HG03139 (cell line): ENCODE results near the gene PDCL2.
"Not testable (repeated sequence)": the region's sequence is repeated elsewhere in the genome, so short reads cannot be mapped to it uniquely, and the experiment has no call there.

Experiments used
- ATAC-seq: cut with Tn5 transposase; IDR thresholded peaks from one replicate; pipeline ENCODE4 v1.9.1; 2021; ENCODE audit not compliant: unreplicated experiment

Gene PDCL2

DNA sequence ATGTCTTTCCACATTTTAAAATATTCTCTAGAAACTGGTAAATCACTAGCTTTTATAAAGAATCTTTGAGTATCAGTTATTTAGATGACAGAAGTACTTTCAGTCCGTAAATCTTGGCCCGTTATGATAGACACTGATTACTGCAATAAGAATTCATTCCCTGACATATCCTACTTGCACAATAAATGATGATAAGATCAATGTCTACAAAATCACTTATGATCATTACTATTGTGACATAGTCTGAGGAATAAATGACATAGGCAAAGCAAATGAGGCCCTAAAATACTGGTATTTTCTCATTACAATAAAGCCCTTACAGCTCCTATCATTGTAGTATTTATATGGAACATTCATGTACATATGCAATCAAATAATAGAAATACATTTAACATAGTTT is 6.6 kb upstream of the PDCL2 start:
- ATAC-seq: no peak

DNA sequence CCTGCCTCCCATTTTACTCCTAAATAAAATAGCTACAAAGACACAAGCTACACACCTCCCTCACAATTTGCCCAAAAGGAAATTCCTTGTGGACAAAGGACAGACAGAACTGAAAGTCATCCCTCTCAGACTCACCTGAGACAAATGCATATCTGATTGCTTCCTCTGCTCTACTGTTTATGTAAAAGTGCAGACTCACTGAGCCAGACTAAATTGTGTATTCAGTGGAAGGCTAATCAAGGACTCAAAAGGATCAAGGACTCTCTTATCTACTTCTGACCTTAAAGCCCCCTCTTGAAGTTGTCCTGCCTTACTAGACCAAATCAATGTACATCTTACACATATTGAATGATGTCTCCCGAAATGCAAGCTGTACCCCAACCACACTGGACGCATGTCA is 3.9 kb downstream of the PDCL2 start:
- ATAC-seq: no peak

DNA sequence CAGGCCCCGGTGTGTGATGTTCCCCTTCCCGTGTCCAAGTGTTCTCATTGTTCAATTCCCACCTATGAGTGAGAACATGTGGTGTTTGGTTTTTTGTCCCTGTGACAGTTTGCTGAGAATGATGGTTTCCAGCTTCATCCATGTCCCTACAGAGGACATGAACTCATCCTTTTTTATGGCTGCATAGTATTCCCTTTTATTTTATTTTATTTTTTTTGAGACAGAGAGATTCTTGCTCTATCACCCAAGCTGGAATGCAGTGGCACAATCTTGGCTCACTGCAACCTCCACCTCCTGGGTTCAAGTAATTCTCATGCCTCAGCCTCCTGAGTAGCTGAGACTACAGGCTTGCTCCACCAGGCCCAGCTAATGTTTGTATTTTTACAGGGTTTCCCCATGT is 9.3 kb downstream of the PDCL2 start:
- ATAC-seq: not testable (repeated sequence)

DNA sequence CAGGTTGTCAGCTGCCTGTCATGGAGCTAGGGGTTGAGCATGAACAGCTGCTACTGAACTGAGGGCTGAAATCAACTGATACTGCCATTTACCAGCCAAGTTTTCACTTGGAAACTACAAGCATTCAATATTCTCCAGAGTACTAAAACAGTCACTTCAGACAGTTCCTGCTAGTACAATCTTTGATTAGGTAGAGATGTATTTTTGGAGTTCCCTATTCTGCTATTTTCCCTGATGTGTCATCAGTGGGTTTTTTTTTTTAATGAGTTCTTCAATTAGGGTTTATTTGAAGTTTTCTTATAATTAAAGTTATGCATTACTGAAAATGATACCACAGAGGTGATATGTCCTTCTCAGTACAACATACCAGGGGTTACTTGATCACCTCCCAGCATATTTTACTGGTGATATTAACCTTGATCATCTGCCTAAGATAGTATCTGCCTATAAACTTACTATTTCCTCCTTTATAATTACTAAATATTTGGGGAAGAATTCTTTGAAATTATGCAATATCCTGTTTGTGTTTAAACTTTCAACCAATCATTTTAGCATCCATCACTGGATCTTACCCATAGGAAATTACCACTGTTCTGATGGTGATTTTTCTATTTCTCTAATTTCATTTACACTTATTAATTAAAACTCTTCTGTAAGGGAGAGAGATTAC is 13.6 kb downstream of the PDCL2 start:
- no peak for ATAC-seq

DNA sequence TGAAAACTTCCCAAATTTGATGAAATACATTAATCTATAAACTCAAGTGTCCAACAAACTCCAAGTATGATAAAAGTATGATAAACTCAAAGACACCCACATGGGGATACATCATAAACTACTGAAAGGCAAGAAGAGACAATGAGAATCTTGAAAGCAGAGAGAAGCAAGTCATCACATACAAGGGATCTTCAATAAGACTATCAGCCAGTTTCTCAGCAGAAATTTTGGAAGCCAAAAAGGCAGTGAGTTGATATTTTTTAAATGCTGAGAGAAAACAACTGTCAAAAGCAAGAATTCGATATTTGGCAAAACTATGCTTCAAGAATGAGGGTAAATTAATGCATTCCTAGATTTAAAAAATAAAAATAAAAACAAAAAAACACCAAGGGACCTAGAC is 16.5 kb downstream of the PDCL2 start:
- no peak for ATAC-seq

DNA sequence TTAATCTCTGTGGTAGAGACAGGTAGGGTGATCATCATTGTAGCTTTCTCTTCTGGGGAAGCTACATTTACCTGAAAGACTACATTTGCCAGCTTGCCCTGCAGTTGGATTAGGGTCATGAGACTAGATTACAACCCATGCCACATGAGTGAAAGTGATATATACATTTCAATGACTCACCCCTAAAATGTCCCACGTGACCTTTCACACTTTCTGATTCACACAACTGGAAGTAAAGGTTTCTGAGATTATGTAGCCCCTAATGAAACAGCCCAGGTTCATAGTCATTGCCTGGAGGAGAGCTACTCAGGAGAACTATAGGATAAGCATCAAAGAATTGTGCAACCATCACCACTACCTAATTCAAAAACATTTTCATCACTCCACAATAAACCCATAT is 17.8 kb downstream of the PDCL2 start:
- no peak for ATAC-seq

DNA sequence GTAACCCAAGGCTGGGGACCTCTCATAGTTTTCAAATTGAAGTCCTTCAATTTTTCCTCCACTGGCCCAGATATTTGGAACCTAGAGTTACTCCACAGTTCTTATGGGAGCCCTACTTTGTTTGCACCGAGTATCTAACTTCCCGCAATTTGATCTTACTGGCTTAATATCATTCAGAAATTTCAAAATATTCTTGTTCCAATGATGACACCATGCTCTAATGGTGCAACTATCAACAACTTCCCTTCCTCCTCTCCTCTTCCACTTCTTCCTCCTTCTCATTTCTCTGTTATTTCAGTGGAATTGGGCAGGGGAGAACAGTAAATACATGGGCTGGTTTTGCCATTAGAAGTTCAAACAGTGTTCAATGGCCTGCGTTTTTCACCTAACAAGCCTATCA is 20.2 kb downstream of the PDCL2 start:
- ATAC-seq: no peak

DNA sequence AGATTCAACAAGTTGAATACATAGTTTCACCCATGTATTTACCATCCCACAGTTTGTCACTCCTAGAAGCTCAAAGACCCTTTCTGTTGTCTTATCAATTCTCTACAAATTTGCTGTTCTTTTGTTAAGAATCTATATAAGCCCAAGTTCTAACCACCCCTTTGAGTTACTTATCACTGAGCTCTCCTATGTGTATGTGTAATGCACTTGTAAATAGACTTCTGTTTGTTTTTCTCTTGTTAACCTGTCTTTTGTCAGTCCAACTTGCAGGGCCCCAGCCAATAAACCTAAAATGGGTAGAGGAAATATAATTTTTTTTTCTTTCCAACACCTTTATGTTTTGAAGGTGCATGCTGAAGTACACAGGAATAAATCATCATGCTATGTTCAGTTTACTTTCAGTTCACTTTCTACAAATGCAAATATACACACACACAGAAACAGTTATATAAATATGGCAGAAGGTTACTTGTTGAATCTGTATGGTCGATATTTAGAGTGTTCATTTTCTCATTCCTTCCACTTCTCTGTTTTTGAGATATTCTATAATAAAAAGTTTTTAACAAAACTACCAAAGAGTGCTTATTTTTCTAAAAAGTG is 23.0 kb downstream of the PDCL2 start:
- ATAC-seq: no peak

DNA sequence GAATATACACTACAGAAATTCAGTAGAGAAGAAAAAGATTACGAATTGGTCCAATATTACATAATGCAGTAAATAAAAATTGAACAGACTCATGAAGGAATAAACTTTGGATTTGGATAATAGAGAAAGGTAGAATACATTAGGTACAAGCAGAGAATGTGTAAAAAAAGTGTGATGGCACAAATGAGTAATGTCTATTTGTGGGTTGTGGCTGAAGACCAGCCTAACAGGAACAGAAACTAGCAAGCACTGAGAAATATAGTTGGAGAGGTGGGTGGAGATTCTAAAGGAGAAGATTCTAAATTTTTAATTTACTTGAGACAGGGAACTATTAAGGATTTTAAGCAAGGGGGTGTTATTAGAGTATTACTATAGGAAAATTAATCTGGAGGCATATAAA is 30.2 kb downstream of the PDCL2 start:
- ATAC-seq: peak; percentile 100

DNA sequence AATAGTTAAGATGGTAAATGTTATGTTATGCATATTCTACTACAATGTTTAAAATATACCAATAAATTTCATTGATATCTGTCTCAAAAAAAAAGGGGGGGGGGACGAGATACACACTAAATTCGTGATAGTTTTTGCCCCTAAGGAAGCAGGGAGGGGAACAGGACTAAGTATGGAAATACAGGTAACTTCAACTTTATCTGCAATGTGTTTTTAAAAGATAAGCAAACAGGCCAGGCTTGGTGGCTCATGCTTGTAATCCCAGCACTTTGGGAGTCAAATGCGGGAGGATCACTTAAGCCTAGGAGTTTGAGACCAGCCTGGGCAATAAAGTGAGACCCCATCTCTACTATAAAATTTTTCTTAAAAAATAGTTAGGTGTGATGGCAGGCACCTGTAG is 31.9 kb downstream of the PDCL2 start:
- ATAC-seq: no peak

DNA sequence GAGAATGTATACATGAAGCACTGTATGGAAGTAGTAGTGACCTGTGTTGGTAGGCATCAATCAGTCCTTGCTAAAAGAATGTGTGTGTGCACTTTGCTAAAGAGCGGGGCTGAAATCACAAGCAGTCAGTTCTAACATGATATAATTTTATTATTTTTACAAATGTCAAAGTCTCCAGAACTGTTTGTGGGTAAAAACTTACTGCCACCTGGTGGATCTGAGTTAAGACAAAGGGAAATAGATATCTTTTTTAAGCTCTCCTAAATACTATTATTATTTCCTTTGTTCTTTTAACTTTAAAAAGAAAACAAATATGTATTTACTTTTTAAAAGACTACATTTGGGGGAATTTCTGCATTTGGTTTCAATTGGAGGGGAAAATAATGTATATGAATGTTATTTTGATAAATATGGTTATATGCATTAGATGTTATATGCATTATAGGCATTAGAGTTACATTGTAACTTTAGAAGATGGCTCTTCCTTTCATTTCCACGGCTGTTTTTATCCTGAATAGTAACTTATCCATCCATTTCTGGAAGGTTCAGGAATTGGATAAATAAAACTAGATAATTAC is 37.5 kb downstream of the PDCL2 start:
- no peak for ATAC-seq

DNA sequence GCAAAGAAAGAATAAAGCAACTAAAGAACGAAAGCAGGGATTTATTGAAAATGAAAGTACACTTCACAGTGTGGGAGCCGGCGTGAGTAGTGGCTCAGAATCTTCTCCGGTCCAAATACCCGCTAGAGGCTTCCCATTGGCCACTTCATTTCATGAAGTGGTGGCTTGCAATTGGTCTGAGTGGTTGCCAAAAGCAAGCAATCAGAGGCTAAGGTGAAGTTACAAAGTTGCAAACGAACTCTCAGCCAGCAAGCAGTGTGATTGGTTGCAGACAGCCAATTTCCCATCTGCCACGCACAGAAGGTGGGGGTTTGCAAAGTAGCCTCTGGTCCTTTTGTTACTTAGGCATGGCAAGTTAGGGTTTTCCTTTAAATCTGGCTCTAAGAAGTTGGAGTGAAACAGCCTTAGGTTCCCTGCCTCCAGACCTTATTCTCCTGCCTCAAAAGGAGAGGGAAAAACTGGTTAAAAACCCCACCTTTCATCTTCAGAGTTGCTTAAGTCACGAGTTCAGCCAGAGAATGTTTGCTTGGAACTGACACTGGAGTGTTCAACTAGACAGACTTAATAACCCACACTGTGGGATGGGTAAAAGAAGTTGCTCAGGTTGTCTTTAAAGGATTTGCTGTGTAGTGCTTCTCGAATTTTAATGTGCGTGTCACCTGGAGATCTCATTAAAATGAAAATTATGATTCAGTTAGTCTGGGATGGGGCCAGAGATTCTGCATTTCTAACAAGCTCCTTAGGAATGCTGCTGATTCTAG is 38.4 kb downstream of the PDCL2 start:
- no peak for ATAC-seq

DNA sequence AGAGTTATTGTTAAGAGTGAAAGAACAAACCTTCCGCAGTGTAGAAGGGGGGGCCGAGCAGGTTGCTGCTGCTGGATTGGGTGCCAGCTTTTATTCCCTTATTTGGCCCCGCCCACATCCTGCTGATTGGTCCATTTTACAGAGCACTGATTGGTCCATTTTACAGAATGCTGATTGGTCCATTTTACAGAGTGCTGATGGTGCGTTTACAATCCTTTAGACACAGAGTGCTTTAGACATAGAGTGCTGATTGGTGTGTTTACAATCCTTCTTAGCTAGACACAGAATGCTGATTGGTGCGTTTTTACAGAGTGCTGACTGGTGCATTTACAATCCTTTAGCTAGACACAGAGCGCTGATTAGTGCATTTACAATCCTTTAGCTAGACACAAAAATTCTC is 40.1 kb downstream of the PDCL2 start:
- ATAC-seq: not testable (repeated sequence)

DNA sequence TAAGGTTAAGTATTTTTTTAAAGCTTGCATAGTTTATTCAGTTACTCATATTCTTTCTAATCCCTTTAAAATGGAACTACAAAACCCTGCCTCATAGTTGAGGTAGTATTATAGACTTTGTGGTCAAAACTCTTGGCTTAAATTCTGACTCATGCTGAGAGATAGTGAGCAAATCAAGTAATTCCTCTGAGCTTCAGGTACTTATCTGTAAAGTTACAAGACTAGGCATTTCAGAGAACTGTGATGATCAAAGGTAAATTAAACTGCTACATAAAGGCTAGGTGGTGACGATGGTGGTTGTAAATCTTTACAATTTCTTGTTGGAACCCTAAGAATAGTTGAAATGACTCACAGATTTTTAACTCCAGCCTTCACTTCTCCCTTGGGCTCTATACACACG is 42.2 kb downstream of the PDCL2 start:
- ATAC-seq: no peak

DNA sequence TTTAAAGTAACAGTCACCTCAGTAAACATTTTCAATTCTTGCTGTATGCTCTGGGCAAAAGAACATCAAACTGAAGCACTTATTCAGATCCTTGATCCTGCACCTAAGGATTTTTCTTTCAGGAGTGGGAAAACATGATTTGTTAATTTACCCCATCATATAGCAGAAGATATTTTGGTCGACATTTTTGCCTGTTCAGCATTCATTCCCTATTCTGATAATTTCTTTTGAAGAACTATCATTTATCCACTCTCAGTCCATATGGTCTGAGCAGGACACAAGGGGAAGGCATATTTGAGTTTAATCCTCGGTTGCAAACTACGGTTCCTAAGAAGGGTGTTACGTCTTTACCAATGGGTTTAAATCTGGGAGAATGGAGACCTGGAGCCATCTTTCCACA is 44.1 kb downstream of the PDCL2 start:
- ATAC-seq: no peak

DNA sequence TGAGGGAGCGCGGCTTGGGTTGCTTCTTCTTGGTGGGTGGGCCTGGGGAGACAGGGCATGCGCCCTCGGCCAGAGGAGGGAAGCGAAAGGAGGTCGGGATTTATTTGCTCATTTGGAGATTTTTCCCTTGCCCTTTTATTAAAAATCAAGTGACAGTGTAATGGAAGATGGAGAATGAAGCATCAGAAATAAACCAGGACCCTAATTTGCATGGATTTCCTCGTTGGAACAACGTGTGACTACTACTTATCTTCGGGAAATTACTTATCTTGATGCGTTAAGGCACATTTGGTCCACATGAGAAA is 44.6 kb downstream of the PDCL2 start:
- no peak for ATAC-seq

DNA sequence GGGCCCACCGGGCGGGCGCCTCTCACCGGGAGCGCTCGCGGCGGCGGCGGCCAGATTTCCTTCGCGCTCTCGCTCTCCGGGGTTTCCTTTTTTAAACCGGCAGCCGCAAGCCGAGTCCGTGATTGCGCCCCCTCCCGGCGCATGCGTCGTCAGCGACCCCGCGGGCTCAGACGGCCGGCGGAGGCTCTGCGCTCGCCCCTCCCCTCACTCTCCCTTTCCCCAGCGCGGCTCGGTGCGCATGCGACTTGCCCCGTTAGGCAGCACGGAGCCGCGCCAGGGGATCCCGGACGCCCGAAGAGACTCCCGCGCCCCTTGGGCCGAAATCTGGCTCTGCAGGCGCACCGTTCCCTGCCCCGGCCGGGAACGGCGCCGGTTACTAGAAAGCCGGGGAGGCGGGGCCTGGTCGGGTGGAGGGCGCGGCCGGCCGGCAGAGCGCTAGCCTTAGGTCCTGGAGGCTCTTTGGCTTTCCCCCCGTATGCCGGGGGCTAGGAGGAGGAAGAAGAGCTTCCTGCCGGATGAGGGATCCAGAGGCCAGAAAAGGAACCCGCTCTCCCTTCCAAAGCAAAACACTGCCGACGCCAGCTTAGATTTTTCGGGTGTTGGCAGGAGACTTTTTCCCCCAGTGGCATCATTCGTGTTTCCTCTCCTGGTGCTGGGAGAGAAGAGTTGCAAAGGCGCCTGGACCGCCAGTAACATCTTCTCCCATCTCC is 45.1 kb downstream of the PDCL2 start, which contains the start of gene CLOCK:
Gene CLOCK, minus strand, starts transcription at position 154 of the 710 bp plus-strand sequence. CDS start 64,124 bp downstream, outside the sequence.
- peak; percentile 72 for ATAC-seq

DNA sequence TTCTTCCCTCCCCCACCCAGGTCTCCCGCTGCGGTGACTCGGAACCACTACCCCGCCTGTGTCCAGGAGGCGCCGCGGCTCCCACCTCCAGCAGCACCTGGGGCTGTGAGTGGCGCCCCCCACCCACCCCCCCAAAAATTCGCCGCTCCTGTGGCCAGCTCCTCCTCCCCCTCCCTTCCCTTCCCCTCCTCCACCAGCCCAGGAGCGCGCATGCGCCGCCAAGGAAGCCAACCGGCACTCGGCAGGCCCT is 45.6 kb downstream of the PDCL2 start:
- ATAC-seq: peak; percentile 40

DNA sequence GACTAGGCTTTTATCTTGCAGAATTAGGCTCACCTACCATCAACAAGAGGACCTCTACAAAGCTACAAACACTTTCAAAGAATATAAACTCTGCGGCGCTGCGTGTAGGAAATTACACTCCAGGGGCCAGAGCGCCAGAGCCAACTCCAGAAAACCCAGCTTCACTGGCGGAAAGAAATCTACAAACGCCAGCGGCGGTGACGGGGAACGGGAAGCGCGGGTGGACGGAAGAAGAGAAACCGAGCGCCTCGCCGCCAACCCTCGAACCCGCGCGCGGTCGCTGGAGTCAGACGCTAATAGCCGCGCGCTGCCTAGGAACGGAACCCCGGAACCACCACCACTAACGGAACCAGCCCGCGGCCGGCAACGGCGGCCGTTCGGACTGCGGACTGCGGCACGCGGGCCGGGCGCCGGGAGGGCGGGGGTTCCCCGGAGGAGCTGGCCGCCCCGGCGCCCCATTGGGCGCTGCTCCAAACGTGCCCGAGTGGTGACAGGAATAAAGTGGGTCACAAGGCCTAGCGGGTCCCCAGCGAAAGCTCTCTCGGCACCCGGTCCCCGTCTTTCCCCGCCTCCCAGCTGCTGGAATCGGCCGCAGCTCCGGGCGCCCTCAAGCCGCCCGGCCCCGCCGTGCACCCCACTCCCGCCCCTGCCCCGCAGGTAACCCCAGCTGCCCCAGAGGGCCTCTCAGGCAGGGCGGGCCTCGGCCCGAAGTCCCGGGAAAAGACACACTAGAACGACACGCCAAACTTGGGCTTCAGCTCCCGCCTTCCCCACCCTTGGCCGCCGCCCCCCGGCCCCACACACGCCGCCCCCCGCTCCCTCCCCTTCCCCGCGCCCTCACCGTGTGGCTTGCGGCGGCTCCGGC is 46.2 kb downstream of the PDCL2 start:
- peak; percentile 32 for ATAC-seq

DNA sequence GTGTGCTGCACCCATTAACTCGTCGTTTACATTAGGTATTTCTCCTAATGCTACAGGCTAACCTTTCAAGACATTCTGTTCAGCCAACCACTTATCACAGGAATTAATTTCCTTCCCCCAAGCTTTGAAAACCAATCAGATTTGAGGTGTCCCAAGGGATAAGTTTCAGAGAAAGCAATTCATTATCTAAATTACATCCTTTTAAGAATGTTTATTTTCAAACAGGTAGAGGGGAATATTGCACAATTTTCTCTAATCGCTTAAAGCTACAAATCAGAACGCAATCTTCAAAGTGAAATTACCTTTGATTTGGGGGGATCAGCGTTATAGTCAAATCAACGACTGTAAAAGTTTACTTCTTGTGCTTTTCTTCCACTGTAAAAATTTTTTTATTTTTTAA is 46.9 kb downstream of the PDCL2 start:
- no peak for ATAC-seq

DNA sequence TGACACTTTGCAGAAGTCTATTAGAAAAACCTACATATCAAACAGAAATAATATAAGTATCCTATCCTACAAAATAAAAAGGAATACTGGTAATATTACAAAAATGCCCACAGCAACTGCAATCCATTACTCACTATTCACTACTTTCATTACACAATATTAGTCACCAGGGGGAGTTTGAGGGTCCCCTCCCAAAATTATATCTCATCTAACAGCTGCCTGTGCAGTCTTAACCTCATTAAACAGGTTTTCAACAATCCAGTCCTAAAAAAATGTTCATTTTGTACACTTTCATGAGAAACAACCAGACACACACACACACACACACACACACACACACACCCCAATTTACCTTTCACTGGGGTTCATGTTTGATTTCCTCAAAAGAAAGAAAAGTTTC is 48.2 kb downstream of the PDCL2 start:
- no peak for ATAC-seq
